Brain microvascular endothelial cell (primary cell): Measurements from ENCODE around the gene ZFYVE16.
A peak's percentile ranks its signal among the peaks of the same experiment; 100 is the strongest.

Experiments
- DNase-seq: peaks from one replicate; pipeline ENCODE4 v3.0.0-alpha.2; 2020
- H3K27ac ChIP-seq: fragments of 250-450 bp; sonication (Bioruptor Pico); 2 replicates; pipeline ENCODE4 v1.5.1; 2020; ENCODE audit warnings: mild to moderate bottlenecking, moderate library complexity
- H3K27me3 ChIP-seq: fragments of 250-450 bp; sonication (Bioruptor Pico); replicated peaks from 2 replicates; pipeline ENCODE4 v1.5.1; 2020; ENCODE audit warnings: mild to moderate bottlenecking
- H3K36me3 ChIP-seq: fragments of 250-450 bp; sonication (Bioruptor Pico); replicated peaks from 2 replicates; pipeline ENCODE4 v1.5.1; 2020; ENCODE audit warnings: mild to moderate bottlenecking
- H3K4me3 ChIP-seq: 2 replicates; pipeline ENCODE4 v1.5.1; 2011; ENCODE audit warnings: low read depth, mild to moderate bottlenecking, control low read depth, low read length, moderate library complexity
- in situ Hi-C: cut with HindIII; loops from 2 replicates; pipeline ENCODE4 v1.10.0; 2017; ENCODE audit warnings: low sequenced_read_pairs, low pct_ligation_motif_present
- TF ChIP-seq, protein P1 (sequence below): IDR thresholded peaks from 2 replicates; pipeline ENCODE4 v1.5.1; 2011; ENCODE audit warnings: low read depth, mild to moderate bottlenecking, moderate library complexity, low read length, control low read depth, inconsistent platforms; ENCODE audit errors: missing control alignments

Gene ZFYVE16

GRCh38 chr5:80480354-80480753, 72.5 kb downstream of the ZFYVE16 start:
- TF ChIP-seq, protein P1, sequence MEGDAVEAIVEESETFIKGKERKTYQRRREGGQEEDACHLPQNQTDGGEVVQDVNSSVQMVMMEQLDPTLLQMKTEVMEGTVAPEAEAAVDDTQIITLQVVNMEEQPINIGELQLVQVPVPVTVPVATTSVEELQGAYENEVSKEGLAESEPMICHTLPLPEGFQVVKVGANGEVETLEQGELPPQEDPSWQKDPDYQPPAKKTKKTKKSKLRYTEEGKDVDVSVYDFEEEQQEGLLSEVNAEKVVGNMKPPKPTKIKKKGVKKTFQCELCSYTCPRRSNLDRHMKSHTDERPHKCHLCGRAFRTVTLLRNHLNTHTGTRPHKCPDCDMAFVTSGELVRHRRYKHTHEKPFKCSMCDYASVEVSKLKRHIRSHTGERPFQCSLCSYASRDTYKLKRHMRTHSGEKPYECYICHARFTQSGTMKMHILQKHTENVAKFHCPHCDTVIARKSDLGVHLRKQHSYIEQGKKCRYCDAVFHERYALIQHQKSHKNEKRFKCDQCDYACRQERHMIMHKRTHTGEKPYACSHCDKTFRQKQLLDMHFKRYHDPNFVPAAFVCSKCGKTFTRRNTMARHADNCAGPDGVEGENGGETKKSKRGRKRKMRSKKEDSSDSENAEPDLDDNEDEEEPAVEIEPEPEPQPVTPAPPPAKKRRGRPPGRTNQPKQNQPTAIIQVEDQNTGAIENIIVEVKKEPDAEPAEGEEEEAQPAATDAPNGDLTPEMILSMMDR, result no peak
- H3K27ac ChIP-seq, result no peak overlapping the region
- no peaks in the 10 kb centered on the region for H3K36me3 ChIP-seq
- no peak overlapping the region for H3K4me3 ChIP-seq
- in situ Hi-C loops, result no loop called here
- H3K27me3 ChIP-seq, result no peaks in the 10 kb centered on the region
- DNase-seq, result no peak

GRCh38 chr5:80481019-80481893, 73.4 kb downstream of the ZFYVE16 start:
- TF ChIP-seq, protein P1, result peak; percentile 90
- in situ Hi-C loops, result no loop called here
- DNase-seq, result peak; percentile 61

DNA sequence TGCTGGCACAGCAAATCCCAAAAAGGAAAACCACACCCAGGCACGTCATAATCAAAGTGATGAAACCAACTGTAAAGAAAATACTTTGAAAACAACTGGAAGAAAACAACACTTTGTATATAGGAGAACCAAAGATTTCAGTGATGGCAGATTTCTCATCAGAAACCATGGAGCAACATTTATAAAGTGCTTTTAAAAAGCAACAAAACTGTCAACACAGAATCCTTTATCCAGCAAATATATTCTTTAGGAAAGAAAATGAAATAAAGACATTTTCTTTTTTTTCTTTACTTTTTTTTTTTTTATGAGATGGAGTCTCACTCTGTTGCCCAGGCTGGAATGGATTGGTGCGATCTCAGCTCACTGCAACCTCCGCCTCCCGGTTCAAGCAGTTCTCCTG, 74.7 kb downstream of the ZFYVE16 start:
- no peak for DNase-seq
- H3K27ac ChIP-seq, result no peak overlapping the region
- H3K36me3 ChIP-seq, result no peaks in the 10 kb centered on the region
- TF ChIP-seq, protein P1, result no peak
- H3K4me3 ChIP-seq, result no peak overlapping the region
- in situ Hi-C loops, result no loop called here
- no peaks in the 10 kb centered on the region for H3K27me3 ChIP-seq

More at GRCh38 chr5:80481019-80481893, 73.4 kb downstream of the ZFYVE16 start:
- Histone ChIP-seq H3K36me3 (no peaks in the 10 kb centered on the region), H3K4me3 (no peak overlapping the region), H3K27ac (no peak overlapping the region), H3K27me3 (no peaks in the 10 kb centered on the region)

- TF ChIP-seq, protein P1, result no peak
- no peak overlapping the region for H3K4me3 ChIP-seq
- H3K27me3 ChIP-seq, result no peaks in the 10 kb centered on the region
- in situ Hi-C loops, result no loop called here
- no peak overlapping the region for H3K27ac ChIP-seq
- no peak for DNase-seq
- no peaks in the 10 kb centered on the region for H3K36me3 ChIP-seq
Observed at GRCh38 chr5:80483636-80484232, 75.9 kb downstream of the ZFYVE16 start.

DNA sequence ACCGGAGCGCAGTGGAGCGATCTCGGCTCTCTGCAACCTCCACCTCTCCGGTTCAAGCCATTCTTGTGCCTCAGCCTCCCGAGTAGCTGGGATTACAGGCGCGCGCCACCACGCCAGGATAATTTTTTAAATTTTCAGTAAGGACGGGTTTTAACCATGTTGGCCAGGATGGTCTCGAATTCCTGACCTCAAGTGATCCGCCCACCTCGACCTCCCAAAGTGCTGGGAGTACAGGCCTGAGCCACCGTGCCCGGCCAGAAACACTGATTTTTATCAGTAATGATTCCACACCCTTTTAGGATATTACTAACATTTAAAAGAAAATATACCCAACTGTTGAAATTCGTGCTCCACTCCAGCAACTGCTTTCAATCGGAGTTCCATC, 79.6 kb downstream of the ZFYVE16 start:
- H3K27ac ChIP-seq, result peak overlapping the region; percentile 38
- in situ Hi-C loops, result no loop called here
- H3K4me3 ChIP-seq, result peak overlapping the region; percentile 77
- no peaks in the 10 kb centered on the region for H3K36me3 ChIP-seq
- no peak for DNase-seq
- H3K27me3 ChIP-seq, result no peaks in the 10 kb centered on the region
- TF ChIP-seq, protein P1, result no peak
